Gastroesophageal sphincter (tissue), 3 donors: ENCODE data around the gene DCXR.

ENCODE experiments used
- CTCF ChIP-seq, 4 experiments: fragments of 200-600 bp in 2 of 4; fragments of 450-650 bp in 2 of 4; sonication (generic) in 1 of 4; IDR thresholded peaks; one replicate each; pipeline ENCODE4 v1.5.1; 2017 to 2019; ENCODE audit warnings: antibody characterized with exemption in 4 of 4, mild to moderate bottlenecking in 2 of 4, moderate library complexity in 2 of 4
- POLR2AphosphoS5 ChIP-seq: sonication (generic); formaldehyde crosslinking; IDR thresholded peaks from one replicate; pipeline ENCODE4 v1.6.1; 2017; ENCODE audit warnings: antibody characterized with exemption

GRCh38 chr17:82042649-82043048 lies 5.2 kb upstream of the DCXR start:
- TF ChIP-seq CTCF (IDR thresholded peaks at IDR 0.05) (no peak), POLR2AphosphoS5 (no peak)
